Calu3 (cell line): ENCODE results near the gene FGD5. TPM values are rescaled to one million over a fixed set of nuclear protein-coding genes. Genes with fewer than 3 reads are reported as not detected.

Experiments used
- BruUV-seq: library from RNA; stranded (reverse); fragments of 400-500 nt; replicated peaks from 2 replicates; lab custom pipeline; 2021; lab: Mats Ljungman, UMichigan
- CTCF ChIA-PET: fragments of 300-600 bp; sonication (Branson Sonifier 250); formaldehyde crosslinking; loops from one replicate; lab custom pipeline; 2022; ENCODE audit warnings: antibody characterized with exemption; lab: Charles Lee
- DNase-seq: peaks from one replicate; pipeline ENCODE4 v3.0.0; 2022
- H3K27ac Mint-ChIP-seq: one replicate; pipeline ENCODE4 v1.8.0; 2022; ENCODE audit warnings: mixed read lengths; ENCODE audit not compliant: unreplicated experiment
- H3K27me3 Mint-ChIP-seq: one replicate; pipeline ENCODE4 v1.8.0; 2022; ENCODE audit warnings: mixed read lengths; ENCODE audit not compliant: unreplicated experiment
- H3K36me3 Mint-ChIP-seq: one replicate; pipeline ENCODE4 v1.8.0; 2022; ENCODE audit warnings: mild to moderate bottlenecking, moderate library complexity, mixed read lengths; ENCODE audit not compliant: insufficient read depth, unreplicated experiment
- H3K4me1 Mint-ChIP-seq: one replicate; pipeline ENCODE4 v1.8.0; 2022; ENCODE audit warnings: mild to moderate bottlenecking, low read depth, mixed read lengths; ENCODE audit not compliant: unreplicated experiment
- H3K4me3 Mint-ChIP-seq: one replicate; pipeline ENCODE4 v1.8.0; 2022; ENCODE audit warnings: mild to moderate bottlenecking, low read depth, moderate library complexity, mixed read lengths; ENCODE audit not compliant: unreplicated experiment
- H3K9me3 Mint-ChIP-seq: one replicate; pipeline ENCODE4 v1.8.0; 2022; ENCODE audit warnings: low read depth, mixed read lengths; ENCODE audit not compliant: unreplicated experiment
- intact Hi-C: fragments of 100-400 bp; cut with micrococcal nuclease; formaldehyde crosslinking; loops from one replicate; pipeline ENCODE4 v1.10.0; 2022; ENCODE audit not compliant: unreplicated experiment
- total RNA-seq: library from RNA; stranded (reverse); gene quantifications from 2 replicates; pipeline ENCODE4 v1.2.3, GENCODE V29; 2022
- TF ChIP-seq, protein P1 (sequence below): fragments of 200-600 bp; IDR thresholded peaks from one replicate; pipeline ENCODE4 v1.8.0; 2022; ENCODE audit warnings: antibody characterized with exemption; ENCODE audit not compliant: unreplicated experiment

The FGD5 gene
- total RNA-seq, 1 experiment from 2014 or later = not detected

DNA sequence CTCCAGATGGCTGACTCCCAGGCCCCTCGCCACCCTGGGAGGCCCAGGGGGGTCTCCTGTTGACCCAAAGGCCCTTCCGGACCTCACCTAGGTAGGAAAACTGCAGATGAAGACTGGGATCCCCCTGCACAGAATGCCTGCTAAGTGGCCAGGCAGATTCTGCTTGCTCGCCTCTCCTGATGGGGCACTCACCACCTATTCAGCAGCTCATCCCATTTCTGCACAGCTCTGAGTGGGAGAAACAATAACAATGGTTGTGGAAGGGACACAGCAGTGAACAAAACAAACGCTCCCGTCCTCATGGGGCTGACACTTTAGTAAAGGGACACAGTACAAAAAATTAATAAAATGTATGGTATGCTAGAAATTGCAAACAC, 24.9 kb upstream of the FGD5 start:
- no peak overlapping the region for H3K27ac Mint-ChIP-seq
- DNase-seq = no peak
- CTCF ChIA-PET = no interaction called here
- peaks cover 5% of the 10 kb centered on the region for H3K36me3 Mint-ChIP-seq
- BruUV-seq = no TSS peak
- H3K4me3 Mint-ChIP-seq = no peak overlapping the region
- intact Hi-C loops = no loop called here
- H3K27me3 Mint-ChIP-seq = peaks cover 73% of the 10 kb centered on the region
- no peaks in the 10 kb centered on the region for H3K4me1 Mint-ChIP-seq
- H3K9me3 Mint-ChIP-seq = no peaks in the 10 kb centered on the region
- TF ChIP-seq, protein P1, sequence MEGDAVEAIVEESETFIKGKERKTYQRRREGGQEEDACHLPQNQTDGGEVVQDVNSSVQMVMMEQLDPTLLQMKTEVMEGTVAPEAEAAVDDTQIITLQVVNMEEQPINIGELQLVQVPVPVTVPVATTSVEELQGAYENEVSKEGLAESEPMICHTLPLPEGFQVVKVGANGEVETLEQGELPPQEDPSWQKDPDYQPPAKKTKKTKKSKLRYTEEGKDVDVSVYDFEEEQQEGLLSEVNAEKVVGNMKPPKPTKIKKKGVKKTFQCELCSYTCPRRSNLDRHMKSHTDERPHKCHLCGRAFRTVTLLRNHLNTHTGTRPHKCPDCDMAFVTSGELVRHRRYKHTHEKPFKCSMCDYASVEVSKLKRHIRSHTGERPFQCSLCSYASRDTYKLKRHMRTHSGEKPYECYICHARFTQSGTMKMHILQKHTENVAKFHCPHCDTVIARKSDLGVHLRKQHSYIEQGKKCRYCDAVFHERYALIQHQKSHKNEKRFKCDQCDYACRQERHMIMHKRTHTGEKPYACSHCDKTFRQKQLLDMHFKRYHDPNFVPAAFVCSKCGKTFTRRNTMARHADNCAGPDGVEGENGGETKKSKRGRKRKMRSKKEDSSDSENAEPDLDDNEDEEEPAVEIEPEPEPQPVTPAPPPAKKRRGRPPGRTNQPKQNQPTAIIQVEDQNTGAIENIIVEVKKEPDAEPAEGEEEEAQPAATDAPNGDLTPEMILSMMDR = no peak

- intact Hi-C loops = no loop called here
- no peaks in the 10 kb centered on the region for H3K9me3 Mint-ChIP-seq
- TF ChIP-seq, protein P1 = no peak
- no peaks in the 10 kb centered on the region for H3K4me1 Mint-ChIP-seq
- H3K4me3 Mint-ChIP-seq = no peak overlapping the region
- H3K27ac Mint-ChIP-seq = no peak overlapping the region
- peaks cover 5% of the 10 kb centered on the region for H3K36me3 Mint-ChIP-seq
- CTCF ChIA-PET = no interaction called here
- no TSS peak for BruUV-seq
- peaks cover 74% of the 10 kb centered on the region for H3K27me3 Mint-ChIP-seq
- DNase-seq = no peak
Observed at GRCh38 chr3:14794435-14794834, 24.3 kb upstream of the FGD5 start.

DNA sequence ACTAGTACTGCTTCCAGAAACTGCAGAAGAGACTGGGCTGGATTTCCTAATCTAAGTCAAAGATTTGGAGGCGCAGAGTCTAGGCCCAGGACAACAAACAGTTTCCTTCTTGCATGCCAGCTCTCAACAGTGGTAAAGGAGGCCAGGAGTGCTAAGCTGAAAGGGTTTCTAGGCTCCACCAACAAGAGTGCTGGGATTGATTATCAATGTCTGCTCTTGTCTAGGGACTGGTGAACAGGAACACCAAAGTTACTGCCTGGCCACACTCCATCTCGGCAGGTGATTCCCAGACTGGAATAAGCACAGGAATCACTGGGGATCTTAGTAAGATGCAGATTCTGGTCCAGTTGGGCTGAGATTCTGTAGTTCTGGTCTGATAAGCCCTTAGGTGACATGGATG, 22.8 kb upstream of the FGD5 start:
- TF ChIP-seq, protein P1 = no peak
- intact Hi-C loops = no loop called here
- H3K27me3 Mint-ChIP-seq = peaks cover 68% of the 10 kb centered on the region

GRCh38 chr3:14796403-14797077, 22.2 kb upstream of the FGD5 start:
- Mint-ChIP-seq H3K27me3 (peaks cover 65% of the 10 kb centered on the region), H3K36me3 (peaks cover 5% of the 10 kb centered on the region), H3K4me3 (no peak overlapping the region), H3K27ac (no peak overlapping the region), H3K4me1 (no peaks in the 10 kb centered on the region), H3K9me3 (no peaks in the 10 kb centered on the region)
- no TSS peak for BruUV-seq
- intact Hi-C loops = no loop called here
- DNase-seq = no peak
- TF ChIP-seq, protein P1 = no peak
- CTCF ChIA-PET = no interaction called here

More for the DNA sequence above, 22.8 kb upstream of the FGD5 start:
- Mint-ChIP-seq H3K4me3 (no peak overlapping the region), H3K27ac (no peak overlapping the region), H3K9me3 (no peaks in the 10 kb centered on the region), H3K36me3 (peaks cover 5% of the 10 kb centered on the region), H3K4me1 (no peaks in the 10 kb centered on the region)
- no TSS peak for BruUV-seq
- CTCF ChIA-PET = no interaction called here
- DNase-seq = no peak
